Spinal cord (tissue), 10 donors: ENCODE results near the gene TRIO. TPM values are rescaled to one million over a fixed set of nuclear protein-coding genes. Genes with fewer than 3 reads are reported as not detected.

Source experiments
- DNase-seq, 6 donors: peaks; one replicate each; pipeline versions ENCODE4 v3.0.0 to v3.0.0-alpha.2; 2013 to 2015; ENCODE audit warnings: low spot score in 6 of 6, low read depth in 4 of 6
- H3K27ac ChIP-seq: one replicate; pipeline ENCODE4 v1.5.1; 2013; ENCODE audit warnings: low read depth, low read length, control low read depth
- H3K27me3 ChIP-seq: one replicate; pipeline ENCODE4 v1.6.1; 2013; ENCODE audit warnings: low read length; ENCODE audit not compliant: control insufficient read depth, insufficient read depth
- H3K36me3 ChIP-seq: one replicate; pipeline ENCODE4 v1.6.1; 2013; ENCODE audit warnings: low read length; ENCODE audit not compliant: control insufficient read depth, insufficient read depth
- H3K4me1 ChIP-seq: one replicate; pipeline ENCODE4 v1.6.1; 2013; ENCODE audit warnings: low read length; ENCODE audit not compliant: control insufficient read depth, insufficient read depth
- H3K4me3 ChIP-seq: one replicate; pipeline ENCODE4 v1.5.1; 2013; ENCODE audit warnings: low read depth, low read length, control low read depth
- H3K9me3 ChIP-seq: one replicate; pipeline ENCODE4 v1.6.1; 2013; ENCODE audit warnings: low read length; ENCODE audit not compliant: control insufficient read depth, insufficient read depth
- WGBS: methylation state at CpG from one replicate; pipeline ENCODE4 v1.1.5; 2013; ENCODE audit warnings: missing lambda C conversion rate; ENCODE audit not compliant: insufficient coverage; 5-methylcytosine and 5-hydroxymethylcytosine counted together
- polyA plus RNA-seq, 2 donors: library from polyadenylated mRNA; unstranded; fragments of 120-200 nt; gene quantifications; one replicate each; pipeline ENCODE4 v1.2.1, GENCODE V29; 2013; ENCODE audit not compliant: insufficient read length in 2 of 2
- total RNA-seq, 2 donors: library from RNA; depleted of rRNA in 1 of 2; stranded (reverse); fragments of 120-200 nt in 1 of 2; fragments of >200 nt in 1 of 2; gene quantifications; one replicate each; pipeline versions ENCODE4 v1.2.3 to v1.2.4, GENCODE V29; 2013 to 2014
- donor health status: healthy.

The TRIO gene
- total and polyA plus RNA-seq, 4 donors, result 175 to 253 (median 240) TPM

DNA sequence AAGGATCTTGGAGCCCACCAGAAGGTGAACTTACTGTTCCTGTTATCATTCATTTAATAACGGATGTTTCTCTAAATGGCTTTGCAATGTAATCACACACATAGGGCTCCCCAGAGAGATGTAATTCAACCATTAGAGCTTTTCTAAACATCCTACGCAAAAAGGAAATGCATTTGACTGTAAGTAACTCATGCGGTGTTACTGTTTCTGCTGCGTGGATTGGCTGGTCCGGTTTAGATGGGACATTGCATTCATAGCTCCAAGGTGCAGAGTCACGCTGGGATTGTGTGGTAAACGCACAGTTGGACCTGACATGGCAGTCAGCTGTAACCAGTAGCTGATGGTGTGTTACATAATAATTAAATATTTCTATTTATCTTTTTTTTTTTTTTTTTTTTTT lies 252.9 kb downstream of the TRIO start:
- DNase-seq, result peak in 1 of 6 donors; percentile 65
- Histone ChIP-seq H3K4me3 (no peak overlapping the region), H3K27ac (no peak overlapping the region), H3K36me3 (peaks cover 28% of the 10 kb centered on the region), H3K4me1 (peaks cover 4% of the 10 kb centered on the region), H3K27me3 (no peaks in the 10 kb centered on the region), H3K9me3 (no peaks in the 10 kb centered on the region)
- 93% methylated on average over 4 of the region's 7 CpGs for WGBS

GRCh38 chr5:14396737-14397136 lies 253.6 kb downstream of the TRIO start:
- no peak overlapping the region for H3K4me3 ChIP-seq
- H3K4me1 ChIP-seq, result peaks cover 4% of the 10 kb centered on the region
- peaks cover 28% of the 10 kb centered on the region for H3K36me3 ChIP-seq
- H3K27me3 ChIP-seq, result no peaks in the 10 kb centered on the region
- no peak for DNase-seq
- H3K9me3 ChIP-seq, result no peaks in the 10 kb centered on the region
- no CpG with 5 or more reads among the region's 5 CpGs for WGBS
- H3K27ac ChIP-seq, result no peak overlapping the region

- Histone ChIP-seq H3K4me3 (no peak overlapping the region), H3K9me3 (no peaks in the 10 kb centered on the region), H3K27ac (no peak overlapping the region), H3K36me3 (peaks cover 32% of the 10 kb centered on the region), H3K4me1 (peaks cover 4% of the 10 kb centered on the region), H3K27me3 (no peaks in the 10 kb centered on the region)
- DNase-seq, result no peak
- WGBS, result 84% methylated on average over 3 of the region's 3 CpGs
Measured at GRCh38 chr5:14397717-14398116, 254.6 kb downstream of the TRIO start.

DNA sequence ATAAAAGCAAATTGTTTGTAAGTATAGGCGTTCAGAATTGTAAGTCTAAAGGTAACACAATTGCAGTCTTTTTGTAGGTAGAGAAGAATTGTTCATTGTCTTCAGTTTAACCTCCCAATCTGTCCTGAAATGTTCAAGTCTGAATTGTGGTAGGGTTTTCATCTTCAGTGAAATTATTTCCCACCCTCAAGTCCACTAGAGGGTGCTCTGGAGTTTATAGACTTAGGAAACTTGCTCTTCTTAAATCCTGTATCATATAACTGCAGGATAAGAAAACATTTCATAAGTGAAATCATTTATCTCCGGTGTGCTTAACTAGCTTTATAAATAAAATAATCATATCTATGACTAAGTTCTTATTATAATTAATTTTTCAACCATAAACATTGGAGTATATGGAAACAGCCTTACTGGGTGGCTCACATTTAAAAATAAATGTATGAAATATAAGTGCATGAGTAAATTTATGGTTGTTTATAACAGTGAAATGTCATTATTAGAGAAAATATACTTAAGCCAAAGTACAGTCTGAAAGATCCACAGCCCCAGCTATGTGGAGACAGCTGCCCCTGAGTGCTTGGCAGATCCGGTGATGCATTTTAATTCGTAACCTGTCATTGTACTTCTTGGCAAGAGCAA lies 256.0 kb downstream of the TRIO start:
- H3K9me3 ChIP-seq, result no peaks in the 10 kb centered on the region
- H3K4me3 ChIP-seq, result no peak overlapping the region
- peaks cover 4% of the 10 kb centered on the region for H3K4me1 ChIP-seq
- no peaks in the 10 kb centered on the region for H3K27me3 ChIP-seq
- H3K36me3 ChIP-seq, result peaks cover 45% of the 10 kb centered on the region
- 73% methylated on average over 2 of the region's 4 CpGs for WGBS
- H3K27ac ChIP-seq, result no peak overlapping the region
- peak in 5 of 6 donors; percentile 56 to 93 (median 67) for DNase-seq

DNA sequence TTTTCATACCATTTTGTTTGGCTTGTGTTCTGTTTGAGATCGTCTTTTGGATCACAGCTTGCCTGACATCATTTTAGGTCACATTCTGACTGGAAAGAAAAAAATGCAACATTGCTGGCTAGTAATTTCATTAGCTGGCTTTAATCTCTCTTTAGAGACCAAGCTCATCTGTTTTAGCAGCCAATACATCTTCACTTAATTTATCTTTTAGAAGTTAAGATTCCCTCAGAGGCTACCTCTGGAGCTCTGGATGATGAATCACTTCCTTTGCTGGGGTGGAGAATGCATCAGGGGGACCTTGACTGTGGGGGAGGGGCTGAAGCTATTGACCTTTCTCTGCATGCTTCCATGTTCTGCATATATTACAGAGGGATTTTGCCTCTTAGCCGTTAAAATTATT lies 256.9 kb downstream of the TRIO start:
- 40% methylated on average over 1 of the region's 2 CpGs for WGBS
- Histone ChIP-seq H3K27ac (no peak overlapping the region), H3K9me3 (no peaks in the 10 kb centered on the region), H3K27me3 (no peaks in the 10 kb centered on the region), H3K36me3 (peaks cover 43% of the 10 kb centered on the region), H3K4me3 (no peak overlapping the region), H3K4me1 (peaks cover 4% of the 10 kb centered on the region)
- peak in 1 of 6 donors; percentile 84 for DNase-seq

- 87% methylated on average over 3 of the region's 5 CpGs for WGBS
- no peak overlapping the region for H3K27ac ChIP-seq
Measured at GRCh38 chr5:14400611-14401010, 257.5 kb downstream of the TRIO start.

DNA sequence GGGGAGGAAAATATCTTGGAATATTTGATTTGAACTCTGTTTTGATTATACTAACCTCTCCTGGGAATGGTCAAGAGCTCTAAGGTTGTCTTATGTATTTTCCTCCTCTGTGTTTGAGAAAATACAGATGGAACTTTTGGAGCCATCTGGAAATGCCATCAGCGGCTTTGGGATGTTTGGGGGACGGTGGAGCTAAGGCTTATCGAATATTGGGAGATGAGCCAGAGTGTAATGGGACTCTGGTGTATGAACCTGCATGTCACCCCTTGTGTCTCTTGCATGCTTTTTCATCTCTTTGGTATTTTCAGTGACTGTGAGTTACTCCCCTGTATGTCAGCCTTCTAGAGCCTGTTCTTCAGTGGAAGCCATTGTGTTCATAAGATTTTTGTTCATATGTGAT lies 258.5 kb downstream of the TRIO start:
- H3K9me3 ChIP-seq, result no peaks in the 10 kb centered on the region
- no peaks in the 10 kb centered on the region for H3K27me3 ChIP-seq
- no peak overlapping the region for H3K4me3 ChIP-seq
- H3K27ac ChIP-seq, result no peak overlapping the region
- 73% methylated on average over 2 of the region's 3 CpGs for WGBS
- peaks cover 4% of the 10 kb centered on the region for H3K4me1 ChIP-seq
- peaks cover 43% of the 10 kb centered on the region for H3K36me3 ChIP-seq
- DNase-seq, result no peak

More at GRCh38 chr5:14400611-14401010, 257.5 kb downstream of the TRIO start:
- Histone ChIP-seq H3K9me3 (no peaks in the 10 kb centered on the region), H3K4me1 (peaks cover 4% of the 10 kb centered on the region), H3K27me3 (no peaks in the 10 kb centered on the region), H3K36me3 (peaks cover 44% of the 10 kb centered on the region), H3K4me3 (no peak overlapping the region)
- DNase-seq, result no peak

GRCh38 chr5:14402424-14402823 lies 259.3 kb downstream of the TRIO start:
- Histone ChIP-seq H3K36me3 (peaks cover 42% of the 10 kb centered on the region), H3K4me1 (peaks cover 4% of the 10 kb centered on the region), H3K27me3 (no peaks in the 10 kb centered on the region), H3K27ac (no peak overlapping the region), H3K4me3 (no peak overlapping the region), H3K9me3 (no peaks in the 10 kb centered on the region)
- DNase-seq, result no peak
- 100% methylated on average over 6 of the region's 6 CpGs for WGBS

GRCh38 chr5:14404780-14405179 lies 261.6 kb downstream of the TRIO start:
- Histone ChIP-seq H3K36me3 (peaks cover 41% of the 10 kb centered on the region), H3K4me3 (no peak overlapping the region), H3K27ac (no peak overlapping the region), H3K27me3 (no peaks in the 10 kb centered on the region), H3K4me1 (no peaks in the 10 kb centered on the region), H3K9me3 (no peaks in the 10 kb centered on the region)
- no peak for DNase-seq
- WGBS, result 80% methylated on average over 1 of the region's 6 CpGs

GRCh38 chr5:14405267-14405666 lies 262.1 kb downstream of the TRIO start:
- H3K4me3 ChIP-seq, result no peak overlapping the region
- no peaks in the 10 kb centered on the region for H3K9me3 ChIP-seq
- DNase-seq, result no peak
- no peaks in the 10 kb centered on the region for H3K4me1 ChIP-seq
- 84% methylated on average over 10 of the region's 10 CpGs for WGBS
- no peaks in the 10 kb centered on the region for H3K27me3 ChIP-seq
- H3K27ac ChIP-seq, result no peak overlapping the region
- H3K36me3 ChIP-seq, result peaks cover 41% of the 10 kb centered on the region
